GM10847 (cell line): ENCODE data around the gene INS.

Source experiments
- POLR2A ChIP-seq: IDR thresholded peaks from 2 replicates; pipeline ENCODE4 v1.6.1; 2011; ENCODE audit not compliant: insufficient read length; ENCODE audit errors: extremely low read depth

Gene INS

DNA sequence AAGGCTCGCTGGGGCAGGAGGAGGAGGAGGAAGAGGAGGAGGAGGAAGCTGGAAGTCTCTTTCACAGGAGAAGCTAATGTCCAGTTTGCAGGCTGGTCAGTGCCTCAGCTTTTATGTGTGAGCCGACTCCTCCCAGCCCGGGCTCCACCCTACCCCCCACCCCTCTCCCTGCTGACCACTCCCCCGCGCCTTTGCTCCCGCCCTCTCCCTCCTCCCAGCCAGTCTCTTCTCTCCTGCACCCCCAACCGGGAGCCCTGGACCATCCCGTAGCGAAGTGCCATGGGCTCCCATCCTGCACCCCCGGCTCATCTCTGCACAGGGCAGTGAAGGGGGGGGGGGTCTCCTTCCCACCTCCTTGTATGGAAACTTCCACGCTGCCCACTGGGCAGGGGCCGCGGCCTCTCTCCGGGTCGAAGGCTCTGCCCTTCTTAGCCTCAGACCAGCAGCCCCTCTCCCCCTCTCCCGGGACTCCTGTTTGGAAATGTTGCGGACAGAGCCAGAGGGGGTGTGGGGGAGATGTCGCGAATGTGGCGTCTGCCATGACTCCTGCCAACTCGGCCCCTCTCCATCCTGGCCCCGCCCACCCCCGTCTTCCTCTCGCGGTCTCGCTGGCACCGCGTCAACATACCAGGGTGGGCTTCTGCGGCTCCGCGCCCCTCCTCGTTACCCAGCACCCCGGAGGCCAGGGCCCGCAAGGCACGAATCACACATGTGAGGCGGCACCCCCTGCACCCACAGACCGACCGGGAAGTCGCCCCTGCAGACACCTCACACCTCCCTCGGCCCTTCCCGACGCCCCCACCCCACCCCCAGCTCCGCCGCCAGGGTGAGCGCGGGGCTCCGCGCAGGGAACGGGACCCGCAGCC lies 23.6 kb downstream of the INS start:
- no peak for TF ChIP-seq POLR2A

DNA sequence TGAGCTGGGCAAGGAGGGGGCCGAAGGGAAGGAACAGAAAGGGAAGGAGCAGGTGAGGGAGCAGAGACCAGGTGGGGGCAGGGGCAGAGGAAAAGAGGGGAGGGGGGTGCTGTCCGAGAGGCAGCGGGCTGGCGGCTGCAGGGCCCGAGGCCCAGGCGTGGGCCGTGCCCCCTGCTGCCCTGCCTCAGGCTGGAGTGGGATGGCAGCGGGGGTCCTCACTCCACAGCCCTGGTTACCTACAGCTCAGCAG lies 24.1 kb downstream of the INS start:
- TF ChIP-seq POLR2A: no peak

GRCh38 chr11:2136209-2136951 lies 24.6 kb downstream of the INS start:
- TF ChIP-seq POLR2A: no peak

- TF ChIP-seq POLR2A: no peak
Observed at GRCh38 chr11:2135648-2136201, 25.3 kb downstream of the INS start.

GRCh38 chr11:2135018-2135569 lies 25.9 kb downstream of the INS start:
- TF ChIP-seq POLR2A: no peak

- TF ChIP-seq POLR2A: no peak
Observed at GRCh38 chr11:2134022-2135010, 26.7 kb downstream of the INS start.

- TF ChIP-seq POLR2A: no peak
Observed at GRCh38 chr11:2133241-2134021, 27.6 kb downstream of the INS start.

GRCh38 chr11:2132874-2133240 lies 28.2 kb downstream of the INS start:
- TF ChIP-seq POLR2A: no peak

DNA sequence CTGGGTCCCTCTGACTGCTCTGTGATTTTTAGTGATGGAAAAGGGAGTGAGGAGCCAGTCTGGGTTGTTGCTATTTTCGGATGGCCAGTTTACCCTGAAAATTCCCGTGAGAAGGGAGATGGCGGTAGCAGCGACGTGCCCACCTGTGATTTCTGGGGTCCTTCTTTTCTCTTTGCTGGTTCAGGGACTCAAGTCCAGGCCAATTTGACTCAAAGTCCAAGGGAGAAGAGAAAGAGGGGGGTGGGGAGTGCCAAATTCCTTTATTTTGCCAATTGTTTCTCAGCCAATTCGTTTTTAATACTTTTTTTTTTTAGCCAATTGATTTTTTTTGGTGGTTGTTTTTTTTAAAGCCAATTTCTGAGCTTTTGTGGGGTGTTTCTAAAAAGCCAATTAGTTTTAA lies 28.8 kb downstream of the INS start:
- no peak for TF ChIP-seq POLR2A

- TF ChIP-seq POLR2A: no peak
Observed at GRCh38 chr11:2131371-2132236, 29.4 kb downstream of the INS start.

- no peak for TF ChIP-seq POLR2A
Observed at GRCh38 chr11:2130881-2131352, 30.1 kb downstream of the INS start.

GRCh38 chr11:2129699-2130366 lies 31.2 kb downstream of the INS start:
- TF ChIP-seq POLR2A: no peak

- no peak for TF ChIP-seq POLR2A
Observed at GRCh38 chr11:2129308-2129698, 31.7 kb downstream of the INS start.
